ENCODE measurements around the gene RAC3.
"Not testable (repeated sequence)": the region's sequence is repeated elsewhere in the genome, so short reads cannot be mapped to it uniquely, and the experiment has no call there.

The RAC3 gene

DNA sequence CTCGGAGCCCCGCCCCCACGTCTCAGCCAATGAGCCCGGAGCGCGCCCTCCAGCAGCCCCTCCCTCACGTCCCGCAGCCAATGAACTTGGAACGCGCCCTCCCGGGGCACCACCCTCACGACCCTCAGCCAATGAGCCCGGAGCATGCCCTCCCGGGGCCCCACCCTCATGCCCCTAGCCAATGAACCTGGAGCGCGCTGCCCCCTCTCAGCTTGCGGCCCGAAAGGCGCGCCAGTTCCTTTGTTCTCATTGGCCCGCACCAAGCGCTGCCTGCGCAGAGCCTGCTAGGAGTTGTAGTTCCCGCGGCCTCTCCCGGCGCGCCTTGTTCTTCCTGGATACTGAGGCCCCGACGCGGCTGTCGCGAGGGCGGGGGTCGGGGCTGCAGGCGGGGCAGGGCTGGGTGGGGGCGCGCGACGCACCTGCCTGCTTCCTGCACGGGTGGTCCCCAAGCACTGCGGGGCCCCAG lies 8.5 kb upstream of the RAC3 start, which contains the start of gene LRRC45:
TSS of gene LRRC45 (plus strand) at position 325 of the 466 bp plus-strand sequence. CDS start 339 bp downstream, outside the sequence.
- DNase-seq (ENCODE audit: low read depth in 1 of 2, low spot score in 1 of 2) = peak; percentile 99 to 100

DNA sequence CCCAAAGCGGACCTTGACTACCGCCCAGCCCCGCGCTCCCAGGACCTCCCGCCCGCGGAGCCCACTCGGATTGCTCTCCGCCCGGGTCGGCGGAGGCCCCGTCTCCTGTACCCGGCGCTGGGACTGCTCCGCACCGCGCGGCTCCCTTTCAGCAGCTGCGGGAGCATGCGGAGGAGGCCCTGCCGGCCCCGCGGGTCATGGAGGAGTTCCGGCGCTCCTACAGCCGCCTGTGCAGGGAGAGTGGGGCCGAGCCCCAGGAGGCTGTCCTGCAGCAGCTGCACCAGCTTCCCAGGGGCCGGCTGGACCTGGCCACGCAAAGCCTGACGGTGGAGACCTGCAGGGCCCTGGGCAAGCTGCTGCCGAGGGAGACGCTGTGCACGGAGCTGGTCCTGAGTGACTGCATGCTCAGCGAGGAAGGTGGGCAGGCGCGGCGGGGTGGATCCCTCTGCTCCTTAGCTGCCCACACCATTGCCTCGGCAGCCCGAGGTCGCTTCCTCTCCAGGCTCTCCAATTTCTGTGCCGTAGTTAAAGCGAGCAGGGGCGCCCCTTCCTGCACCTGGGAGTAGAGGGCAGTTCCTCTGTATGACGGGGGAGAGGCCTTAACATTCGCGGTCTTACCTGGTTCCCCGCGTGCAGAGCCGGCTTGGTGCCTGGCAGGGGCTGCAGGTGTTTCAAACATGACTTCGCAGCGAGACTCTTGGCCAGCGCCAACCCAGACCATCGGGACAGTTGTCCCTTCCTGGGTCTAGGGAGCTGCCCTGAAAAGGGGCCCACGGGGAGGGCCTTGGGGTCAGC lies 7.8 kb upstream of the RAC3 start:
- DNase-seq (ENCODE audit: low read depth in 1 of 2, low spot score in 1 of 2) = no peak

- DNase-seq (ENCODE audit: low read depth in 1 of 2, low spot score in 1 of 2) = no peak
Measured at GRCh38 chr17:82024859-82025258, 6.6 kb upstream of the RAC3 start.

GRCh38 chr17:82025401-82026107 lies 5.9 kb upstream of the RAC3 start:
- DNase-seq (ENCODE audit: low read depth in 1 of 2, low spot score in 1 of 2) = no peak

DNA sequence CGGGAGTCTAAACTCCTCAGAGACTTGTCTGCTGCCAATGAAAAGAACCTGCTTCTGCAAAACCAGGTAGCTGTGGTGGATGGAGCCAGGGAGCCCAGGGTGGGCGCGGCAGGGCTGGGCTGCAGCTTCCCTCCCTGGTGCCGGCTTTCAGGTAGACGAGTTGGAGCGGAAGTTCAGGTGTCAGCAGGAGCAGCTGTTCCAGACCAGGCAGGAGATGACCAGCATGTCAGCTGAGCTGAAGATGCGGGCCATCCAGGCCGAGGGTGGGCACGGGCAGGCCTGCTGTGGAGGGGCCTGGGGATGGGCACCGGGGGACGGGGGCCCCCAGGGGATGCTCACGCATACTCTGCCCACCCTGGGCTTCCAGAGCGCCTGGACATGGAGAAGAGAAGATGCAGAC lies 3.2 kb upstream of the RAC3 start:
- no peak for DNase-seq (ENCODE audit: low read depth in 1 of 2, low spot score in 1 of 2)

DNA sequence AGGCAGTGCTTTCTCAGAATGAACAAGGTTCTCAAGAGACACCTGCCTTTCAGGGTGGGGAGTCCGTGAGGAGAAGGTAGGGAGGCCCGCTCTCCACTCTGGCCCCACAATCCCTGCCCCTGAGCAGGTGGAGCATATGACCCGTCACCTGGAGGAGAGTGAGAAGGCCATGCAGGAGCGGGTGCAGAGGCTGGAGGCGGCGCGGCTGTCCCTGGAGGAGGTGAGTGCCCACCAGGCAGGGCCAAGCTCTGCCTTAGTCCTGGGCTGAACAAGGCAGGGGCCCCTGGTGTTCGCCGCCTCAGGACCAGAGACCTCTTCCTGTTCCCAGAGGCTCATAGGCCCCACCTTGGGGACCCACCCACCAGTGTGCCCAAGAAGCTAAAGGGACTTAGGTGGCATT lies 2.5 kb upstream of the RAC3 start:
- no peak for DNase-seq (ENCODE audit: low read depth in 1 of 2, low spot score in 1 of 2)

DNA sequence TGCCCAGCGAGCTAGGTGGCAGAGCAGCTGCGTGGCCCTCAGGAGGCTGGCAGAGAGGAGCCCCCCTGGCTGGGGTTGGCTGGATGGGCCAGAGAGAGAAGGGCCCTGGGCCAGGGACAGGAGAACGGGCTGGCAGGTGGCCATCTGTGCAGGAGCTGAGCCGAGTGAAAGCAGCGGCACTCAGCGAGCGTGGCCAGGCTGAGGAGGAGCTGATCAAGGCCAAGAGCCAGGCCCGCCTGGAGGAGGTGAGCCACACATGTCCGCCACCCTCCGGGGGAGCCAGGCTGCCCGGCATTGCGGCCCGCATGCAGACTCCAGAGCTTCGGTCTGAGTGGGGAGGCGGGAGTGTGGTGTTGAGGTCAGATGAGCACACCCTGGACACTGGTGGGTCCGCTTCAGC lies 2.1 kb upstream of the RAC3 start:
- DNase-seq (ENCODE audit: low read depth in 1 of 2, low spot score in 1 of 2) = no peak

DNA sequence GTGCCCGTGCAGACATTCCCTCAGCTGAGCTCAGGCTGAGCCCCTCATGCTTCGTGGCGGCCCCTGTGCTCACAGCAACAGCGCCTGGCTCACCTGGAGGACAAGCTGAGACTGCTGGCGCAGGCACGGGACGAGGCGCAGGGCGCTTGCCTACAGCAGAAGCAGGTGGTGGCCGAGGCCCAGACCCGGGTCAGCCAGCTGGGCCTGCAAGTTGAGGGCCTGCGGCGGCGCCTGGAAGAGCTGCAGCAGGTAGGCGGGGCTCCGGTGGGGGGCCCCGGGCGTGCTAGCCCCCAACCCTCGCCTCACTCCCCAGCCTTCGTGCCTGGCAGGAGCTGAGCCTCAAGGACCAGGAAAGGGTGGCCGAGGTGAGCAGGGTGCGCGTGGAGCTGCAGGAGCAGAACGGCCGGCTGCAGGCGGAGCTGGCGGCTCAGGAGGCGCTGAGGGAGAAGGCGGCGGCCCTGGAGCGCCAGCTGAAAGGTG lies 1.4 kb upstream of the RAC3 start:
- no peak for DNase-seq (ENCODE audit: low read depth in 1 of 2, low spot score in 1 of 2)

DNA sequence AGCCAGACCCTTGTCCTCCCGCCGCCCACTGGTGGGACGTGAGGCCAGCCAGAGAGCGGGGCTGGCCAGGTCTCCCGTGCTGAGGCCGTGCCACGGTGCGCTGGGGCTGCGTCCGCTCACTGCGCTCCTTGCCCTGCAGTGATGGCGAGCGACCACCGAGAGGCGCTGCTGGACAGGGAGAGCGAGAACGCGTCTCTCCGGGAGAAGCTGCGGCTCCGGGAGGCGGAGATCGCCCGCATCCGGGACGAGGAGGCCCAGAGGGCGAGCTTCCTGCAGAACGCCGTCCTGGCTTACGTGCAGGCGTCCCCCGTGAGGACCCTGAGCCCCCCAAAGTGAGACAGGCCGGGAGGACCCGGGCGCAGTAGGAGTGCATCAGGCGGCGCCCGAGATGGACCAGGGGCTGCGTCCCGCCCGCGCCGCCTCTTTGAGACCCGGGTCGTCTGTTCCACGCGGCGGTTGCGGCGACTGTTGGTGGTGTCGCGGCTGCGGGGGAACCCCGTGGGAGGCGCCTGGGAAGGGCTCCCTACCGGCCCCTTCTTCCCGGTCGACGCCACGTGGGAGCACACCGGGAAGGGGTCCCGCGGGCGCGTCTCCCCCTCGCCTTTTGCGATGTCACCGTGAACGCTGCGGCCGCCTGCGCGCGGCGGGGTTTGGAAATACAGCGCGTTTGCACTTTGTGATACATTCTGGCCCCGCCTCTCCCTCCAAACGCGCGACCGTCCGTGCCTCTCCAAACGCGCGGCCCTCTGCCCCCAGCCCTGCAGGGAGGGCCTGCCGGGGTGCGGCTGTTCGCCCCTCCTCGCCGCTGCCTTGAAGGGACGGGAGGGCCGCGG lies 792 bp upstream of the RAC3 start:
- DNase-seq (ENCODE audit: low read depth in 1 of 2, low spot score in 1 of 2) = peak; percentile 70 to 73

- DNase-seq (ENCODE audit: low read depth in 1 of 2, low spot score in 1 of 2) = peak in 1 of 2 donors; percentile 21
Measured at GRCh38 chr17:82031885-82032627, 578 bp downstream of the RAC3 start.

DNA sequence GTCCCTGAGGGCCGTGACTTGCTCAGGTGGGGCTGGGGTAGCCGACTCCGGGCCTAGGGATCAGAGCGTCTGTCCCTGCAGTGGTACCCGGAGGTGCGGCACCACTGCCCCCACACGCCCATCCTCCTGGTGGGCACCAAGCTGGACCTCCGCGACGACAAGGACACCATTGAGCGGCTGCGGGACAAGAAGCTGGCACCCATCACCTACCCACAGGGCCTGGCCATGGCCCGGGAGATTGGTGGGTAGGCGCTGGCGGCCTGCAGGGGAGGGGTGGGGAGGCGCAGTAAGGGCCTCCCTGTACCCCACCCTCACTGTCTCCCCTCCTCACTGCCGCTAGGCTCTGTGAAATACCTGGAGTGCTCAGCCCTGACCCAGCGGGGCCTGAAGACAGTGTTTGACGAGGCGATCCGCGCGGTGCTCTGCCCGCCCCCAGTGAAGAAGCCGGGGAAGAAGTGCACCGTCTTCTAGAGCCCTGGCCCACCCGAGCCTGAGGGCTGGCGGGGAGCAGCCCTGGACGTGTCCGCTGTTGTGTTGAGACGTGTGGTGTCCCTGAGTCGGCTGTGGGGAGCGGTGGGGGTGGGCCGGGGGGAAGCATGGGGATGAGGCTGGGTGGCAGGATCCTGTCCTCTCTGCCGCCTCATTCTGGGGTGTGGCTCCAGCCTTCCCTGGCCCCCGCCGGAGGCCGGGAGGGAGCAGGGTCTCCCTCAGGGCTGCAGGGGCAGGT lies 2.0 kb downstream of the RAC3 start:
- no peak for DNase-seq (ENCODE audit: low read depth in 1 of 2, low spot score in 1 of 2)

- DNase-seq (ENCODE audit: low read depth in 1 of 2, low spot score in 1 of 2) = no peak
Measured at GRCh38 chr17:82034371-82035011, 3.0 kb downstream of the RAC3 start.

DNA sequence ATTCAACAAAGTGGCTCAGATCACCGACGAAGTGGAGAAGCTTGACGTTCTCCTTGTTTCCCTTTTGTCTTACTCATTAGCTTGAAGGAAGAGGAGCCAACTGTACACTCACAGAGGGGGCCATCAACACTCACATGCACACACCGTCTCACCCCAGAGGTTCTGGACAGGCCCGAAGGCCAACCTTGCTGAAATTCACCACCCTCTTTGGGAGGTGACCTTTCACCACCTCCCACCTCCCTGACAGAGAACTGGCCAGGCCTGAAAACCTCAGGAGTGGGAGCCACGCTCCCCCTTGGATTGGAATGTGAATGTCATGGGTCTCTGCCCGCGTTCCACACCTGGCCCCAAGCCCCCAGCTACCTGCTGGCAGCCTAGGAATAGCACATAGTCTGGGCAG lies 4.0 kb downstream of the RAC3 start:
- DNase-seq (ENCODE audit: low read depth in 1 of 2, low spot score in 1 of 2) = no peak

DNA sequence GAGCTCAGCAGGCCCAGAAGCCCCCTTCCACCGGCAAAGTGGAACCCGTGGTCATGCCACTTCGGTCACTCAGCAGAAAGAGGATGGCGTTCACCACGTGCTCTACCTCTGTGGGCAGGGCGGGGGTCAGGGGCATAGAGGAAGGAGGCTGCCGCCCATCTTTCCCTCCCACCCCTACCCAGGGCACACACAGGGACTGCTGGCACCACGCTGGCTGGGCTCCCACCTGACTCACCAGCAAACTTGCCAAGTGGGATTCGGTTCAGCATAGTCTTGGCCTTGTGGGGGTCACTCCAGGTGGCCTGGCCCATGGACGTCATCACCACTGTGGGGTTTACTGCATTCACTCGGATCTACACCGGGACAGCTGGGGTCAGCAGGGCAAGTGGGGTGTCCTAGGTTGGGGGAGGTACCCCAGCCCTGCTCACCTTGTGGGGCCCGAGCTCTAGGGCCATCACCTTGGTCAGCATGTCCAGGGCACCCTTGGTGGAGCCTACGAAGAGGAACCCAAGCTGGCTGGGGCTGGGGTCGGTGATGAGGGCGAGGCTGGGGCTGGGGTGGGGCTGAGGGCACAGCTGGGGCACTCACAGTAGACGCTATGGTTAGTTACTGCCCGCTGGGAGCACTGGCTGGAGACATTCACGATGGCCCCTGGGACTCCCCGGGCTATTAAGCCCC lies 4.6 kb downstream of the RAC3 start:
- DNase-seq (ENCODE audit: low read depth in 1 of 2, low spot score in 1 of 2) = no peak

DNA sequence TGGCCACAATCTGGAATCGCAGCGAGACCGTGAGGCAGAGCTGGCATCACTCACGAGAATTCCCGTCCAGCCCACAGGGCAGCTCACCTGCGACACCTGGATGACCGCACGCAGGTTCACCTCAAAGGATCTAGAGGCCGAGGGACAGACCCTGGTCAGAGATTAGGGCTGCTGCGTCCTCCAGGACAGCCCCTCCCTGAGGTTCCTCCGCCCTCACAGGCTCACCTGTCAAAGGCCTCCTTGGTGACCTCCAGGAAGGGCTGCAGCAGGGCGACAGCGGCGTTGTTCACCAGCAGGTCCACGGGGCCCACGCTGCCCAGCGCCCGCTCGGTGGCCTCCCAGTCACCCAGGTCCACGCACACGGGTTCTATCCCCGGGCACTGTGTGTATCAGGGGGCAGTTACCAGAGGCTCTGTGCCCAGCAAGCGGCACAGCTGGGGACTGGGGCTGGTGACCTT lies 5.2 kb downstream of the RAC3 start:
- DNase-seq (ENCODE audit: low read depth in 1 of 2, low spot score in 1 of 2) = no peak

DNA sequence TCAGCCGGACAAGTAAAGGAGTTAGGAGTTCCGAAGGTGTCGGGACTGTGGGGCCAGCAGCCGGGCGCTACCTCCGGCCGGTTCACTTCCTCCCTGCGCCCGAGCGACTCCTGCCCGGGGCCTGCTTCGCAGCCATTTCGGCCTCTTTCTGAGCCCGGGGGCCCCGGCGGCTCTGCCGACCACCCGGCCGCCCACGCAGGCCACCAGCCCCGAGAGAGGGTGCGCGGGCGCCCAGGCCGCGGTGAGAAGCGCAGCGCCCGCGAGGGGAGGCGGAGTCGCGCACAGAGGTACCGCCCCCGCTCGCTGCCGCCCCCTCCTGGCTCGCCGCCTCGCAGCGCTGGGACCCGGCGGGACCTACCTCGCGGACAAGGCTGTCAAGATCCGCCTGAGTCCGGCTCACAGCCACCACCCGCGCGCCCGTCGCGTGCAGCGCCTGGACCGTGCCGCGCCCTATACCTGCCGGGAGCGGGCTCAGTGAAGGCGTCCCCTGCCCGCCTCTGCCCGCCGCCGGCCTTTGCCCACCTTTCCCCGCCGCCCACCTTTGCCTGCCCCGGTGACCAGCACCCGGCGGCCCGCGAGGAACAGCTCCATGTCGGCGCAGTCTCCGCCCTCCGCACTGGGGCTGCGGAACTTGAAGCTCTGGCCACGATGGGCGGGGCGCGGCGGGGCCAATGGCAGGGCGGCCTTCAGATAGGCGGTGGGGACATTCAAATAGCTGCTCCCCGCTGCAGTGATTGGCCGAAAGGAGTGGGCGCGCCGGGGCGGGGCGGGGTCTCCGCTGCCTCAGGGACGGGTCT lies 5.8 kb downstream of the RAC3 start, which contains the start of gene DCXR:
TSS of gene DCXR (minus strand) at position 606 of the 797 bp plus-strand sequence. CDS start at position 591, 15 bp downstream.
- peak; percentile 89 for DNase-seq (ENCODE audit: low read depth in 1 of 2, low spot score in 1 of 2)

DNA sequence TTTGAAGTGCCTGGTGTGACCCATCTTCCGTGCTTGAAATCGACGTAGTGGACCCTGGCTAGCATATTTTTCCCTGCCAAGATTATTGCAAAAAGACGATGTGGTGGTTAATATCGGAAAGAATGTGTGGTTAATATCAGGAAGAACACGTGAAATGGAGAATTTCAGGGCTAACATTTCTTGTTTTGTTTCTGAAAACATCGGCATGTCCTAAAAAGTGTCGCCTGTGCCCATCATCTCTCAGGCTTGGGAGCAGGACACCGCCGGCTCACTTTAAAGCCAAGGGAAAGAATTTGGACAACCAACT lies 6.4 kb downstream of the RAC3 start:
- DNase-seq (ENCODE audit: low read depth in 1 of 2, low spot score in 1 of 2) = no peak

GRCh38 chr17:82038796-82039409 lies 7.4 kb downstream of the RAC3 start:
- DNase-seq (ENCODE audit: low read depth in 1 of 2, low spot score in 1 of 2) = not testable (repeated sequence)
